Caco-2 (cell line): ENCODE data around the gene LHFPL3. TPM values are rescaled to one million over a fixed set of nuclear protein-coding genes. Genes with fewer than 3 reads are reported as not detected.

Experiments
- BruUV-seq: library from RNA; stranded (reverse); fragments of 400-500 nt; replicated peaks from 2 replicates; lab custom pipeline; 2021; lab: Mats Ljungman, UMichigan
- CTCF ChIA-PET: fragments of 300-600 bp; sonication (Branson Sonifier 250); formaldehyde crosslinking; loops from one replicate; lab custom pipeline; 2022; ENCODE audit warnings: antibody characterized with exemption; lab: Charles Lee
- POLR2A ChIA-PET: fragments of 300-600 bp; sonication (Branson Sonifier 250); formaldehyde crosslinking; loops from one replicate; lab custom pipeline; 2022; ENCODE audit warnings: antibody characterized with exemption; lab: Charles Lee
- DNase-seq, 2 experiments: peaks; one replicate each; pipeline versions ENCODE4 v3.0.0 to v3.0.0-alpha.2; 2020 to 2022
- H3K27me3 ChIP-seq: replicated peaks from 2 replicates; pipeline ENCODE4 v1.6.0; 2011; ENCODE audit warnings: low read length; ENCODE audit not compliant: control insufficient read depth, insufficient read depth
- H3K36me3 ChIP-seq: 2 replicates; pipeline ENCODE4 v1.5.1; 2011; ENCODE audit warnings: low read length; ENCODE audit not compliant: control insufficient read depth, insufficient read depth
- H3K4me1 ChIP-seq: fragments of 250-450 bp; sonication (Bioruptor Pico); 2 replicates; pipeline ENCODE4 v1.5.1; 2020; ENCODE audit warnings: mild to moderate bottlenecking
- H3K4me3 ChIP-seq: 2 replicates; pipeline ENCODE4 v1.5.1; 2011; ENCODE audit warnings: low read depth, mild to moderate bottlenecking, control low read depth, low read length
- H3K9me3 ChIP-seq: fragments of 250-450 bp; sonication (Bioruptor Pico); 2 replicates; pipeline ENCODE4 v1.5.1; 2020; ENCODE audit warnings: mild to moderate bottlenecking, moderate library complexity
- H3K27ac Mint-ChIP-seq: one replicate; pipeline ENCODE4 v1.8.0; 2022; ENCODE audit warnings: mixed read lengths; ENCODE audit not compliant: unreplicated experiment
- H3K27me3 Mint-ChIP-seq: one replicate; pipeline ENCODE4 v1.8.0; 2022; ENCODE audit warnings: mixed read lengths; ENCODE audit not compliant: insufficient read depth, unreplicated experiment
- H3K36me3 Mint-ChIP-seq: one replicate; pipeline ENCODE4 v1.8.0; 2022; ENCODE audit warnings: mild to moderate bottlenecking, mixed read lengths; ENCODE audit not compliant: insufficient read depth, unreplicated experiment
- H3K4me1 Mint-ChIP-seq: one replicate; pipeline ENCODE4 v1.8.0; 2022; ENCODE audit warnings: low read depth, mixed read lengths; ENCODE audit not compliant: unreplicated experiment
- H3K4me3 Mint-ChIP-seq: one replicate; pipeline ENCODE4 v1.8.0; 2022; ENCODE audit warnings: mild to moderate bottlenecking, moderate library complexity, mixed read lengths; ENCODE audit not compliant: unreplicated experiment
- H3K9me3 Mint-ChIP-seq: one replicate; pipeline ENCODE4 v1.8.0; 2022; ENCODE audit warnings: mixed read lengths; ENCODE audit not compliant: unreplicated experiment
- intact Hi-C: fragments of 100-400 bp; cut with micrococcal nuclease; formaldehyde crosslinking; loops from one replicate; pipeline ENCODE4 v1.10.0; 2022; ENCODE audit not compliant: unreplicated experiment
- total RNA-seq: library from RNA; stranded (reverse); gene quantifications from 2 replicates; pipeline ENCODE4 v1.2.3, GENCODE V29; 2022
- TF ChIP-seq, protein P1 (sequence below), 2 experiments: fragments of 200-600 bp in 1 of 2; IDR thresholded peaks; 1 replicate in 1 of 2; 2 replicates in 1 of 2; pipeline versions ENCODE4 v1.5.1 to v1.8.0; 2011 to 2022; ENCODE audit warnings: antibody characterized with exemption in 1 of 2, control low read depth in 1 of 2, inconsistent platforms in 1 of 2, low read depth in 1 of 2, low read length in 1 of 2, mild to moderate bottlenecking in 1 of 2, moderate library complexity in 1 of 2; ENCODE audit not compliant: insufficient read depth in 1 of 2, severe bottlenecking in 1 of 2, unreplicated experiment in 1 of 2

The LHFPL3 gene
- total RNA-seq, 1 experiment from 2014 or later = not detected

DNA sequence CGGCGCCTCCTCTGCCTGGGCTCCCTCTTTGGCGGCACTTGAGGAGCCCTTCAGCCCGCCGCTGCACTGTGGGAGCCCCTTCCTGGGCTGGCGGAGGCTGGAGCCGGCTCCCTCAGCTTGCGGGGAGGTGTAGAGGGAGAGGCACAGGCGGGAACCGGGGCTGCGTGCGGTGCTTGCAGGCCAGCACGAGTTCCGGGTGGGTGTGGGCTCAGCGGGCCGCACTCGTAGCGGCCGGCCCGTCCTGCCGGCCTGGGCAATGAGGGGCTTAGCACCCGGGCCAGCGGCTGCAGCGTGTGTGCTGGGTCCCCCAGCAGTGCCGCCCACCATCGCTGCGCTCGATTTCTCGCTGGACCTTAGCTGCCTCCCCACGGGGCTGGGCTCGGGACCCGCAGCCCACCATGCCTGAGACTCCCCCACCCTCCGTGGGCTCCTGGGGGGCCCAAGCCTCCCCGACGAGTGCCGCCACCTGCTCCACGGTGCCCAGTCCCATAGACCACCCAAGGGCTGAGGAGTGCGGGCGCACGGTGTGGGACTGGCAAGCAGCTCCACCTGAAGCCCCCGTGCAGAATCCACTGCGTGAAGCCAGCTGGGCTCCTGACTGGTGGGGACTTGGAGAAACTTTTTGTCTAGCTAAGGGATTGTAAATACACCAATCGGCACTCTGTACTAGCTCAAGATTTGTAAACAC lies 611.8 kb downstream of the LHFPL3 start:
- BruUV-seq = no TSS peak
- TF ChIP-seq, protein P1, sequence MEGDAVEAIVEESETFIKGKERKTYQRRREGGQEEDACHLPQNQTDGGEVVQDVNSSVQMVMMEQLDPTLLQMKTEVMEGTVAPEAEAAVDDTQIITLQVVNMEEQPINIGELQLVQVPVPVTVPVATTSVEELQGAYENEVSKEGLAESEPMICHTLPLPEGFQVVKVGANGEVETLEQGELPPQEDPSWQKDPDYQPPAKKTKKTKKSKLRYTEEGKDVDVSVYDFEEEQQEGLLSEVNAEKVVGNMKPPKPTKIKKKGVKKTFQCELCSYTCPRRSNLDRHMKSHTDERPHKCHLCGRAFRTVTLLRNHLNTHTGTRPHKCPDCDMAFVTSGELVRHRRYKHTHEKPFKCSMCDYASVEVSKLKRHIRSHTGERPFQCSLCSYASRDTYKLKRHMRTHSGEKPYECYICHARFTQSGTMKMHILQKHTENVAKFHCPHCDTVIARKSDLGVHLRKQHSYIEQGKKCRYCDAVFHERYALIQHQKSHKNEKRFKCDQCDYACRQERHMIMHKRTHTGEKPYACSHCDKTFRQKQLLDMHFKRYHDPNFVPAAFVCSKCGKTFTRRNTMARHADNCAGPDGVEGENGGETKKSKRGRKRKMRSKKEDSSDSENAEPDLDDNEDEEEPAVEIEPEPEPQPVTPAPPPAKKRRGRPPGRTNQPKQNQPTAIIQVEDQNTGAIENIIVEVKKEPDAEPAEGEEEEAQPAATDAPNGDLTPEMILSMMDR (IDR thresholded peaks at IDR 0.05; ENCODE audit: insufficient read depth in 1 of 2, low read depth in 1 of 2, low read length in 1 of 2, severe bottlenecking in 1 of 2, unreplicated experiment in 1 of 2) = no peak
- Mint-ChIP-seq H3K27ac (no peak overlapping the region), H3K4me1 (peaks cover 7% of the 10 kb centered on the region), H3K36me3 (no peaks in the 10 kb centered on the region), H3K4me3 (no peak overlapping the region), H3K9me3 (peaks cover 10% of the 10 kb centered on the region), H3K27me3 (no peaks in the 10 kb centered on the region)
- Histone ChIP-seq H3K4me1 (peaks cover 22% of the 10 kb centered on the region), H3K4me3 (no peak overlapping the region), H3K27me3 (no peaks in the 10 kb centered on the region), H3K36me3 (no peaks in the 10 kb centered on the region), H3K9me3 (no peaks in the 10 kb centered on the region)
- intact Hi-C loops = no loop called here
- DNase-seq = no peak
- ChIA-PET POLR2A (no interaction called here), CTCF (interaction anchor here (0.6 kb wide), 1 partner anchor 153 kb away, joined by 3 read pairs; no protein-coding TSS in a partner anchor)

DNA sequence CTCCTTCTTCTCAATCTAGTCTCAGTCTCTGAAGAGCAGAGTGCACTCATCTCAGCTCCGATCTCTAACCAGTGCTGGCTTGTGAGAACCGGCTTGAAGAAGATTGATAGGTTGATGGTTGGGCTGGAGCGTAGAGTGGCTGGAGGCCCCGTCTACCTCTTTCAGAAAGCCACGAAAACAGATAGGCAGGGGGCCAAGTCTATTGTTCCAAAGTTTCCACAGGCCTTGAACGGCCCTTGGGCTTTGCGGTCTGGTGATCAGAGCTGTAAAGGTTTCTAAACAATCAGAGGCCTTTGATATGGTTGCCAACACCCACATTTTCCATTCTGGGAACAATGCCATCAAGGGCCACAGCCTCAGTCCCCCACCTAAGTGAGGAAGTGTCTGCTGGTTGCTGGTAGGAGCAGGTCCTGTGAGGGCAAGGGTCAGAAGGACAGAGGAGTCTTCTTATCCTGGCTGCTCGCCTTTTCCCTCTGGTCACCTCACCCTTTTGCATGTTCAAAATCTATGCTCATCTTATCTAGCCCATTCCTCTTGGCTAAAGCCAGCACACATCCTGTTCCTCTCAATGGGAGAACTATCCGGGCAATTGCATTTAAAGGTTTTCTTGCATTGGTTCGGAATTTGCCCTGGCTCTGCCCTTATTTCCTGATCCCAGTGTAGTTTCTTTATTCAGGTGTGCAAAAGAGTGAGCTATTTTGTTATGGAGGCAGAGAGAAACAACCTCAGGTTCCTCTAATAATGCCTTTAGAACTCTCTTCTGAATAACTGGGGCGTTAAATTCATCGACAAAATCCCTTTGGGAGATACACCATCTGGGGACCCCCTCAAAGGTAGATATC lies 615.3 kb downstream of the LHFPL3 start:
- no peak overlapping the region for H3K4me3 ChIP-seq
- TF ChIP-seq, protein P1 (IDR thresholded peaks at IDR 0.05; ENCODE audit: insufficient read depth in 1 of 2, low read depth in 1 of 2, low read length in 1 of 2, severe bottlenecking in 1 of 2, unreplicated experiment in 1 of 2) = no peak
- no peaks in the 10 kb centered on the region for H3K36me3 ChIP-seq
- Mint-ChIP-seq H3K36me3 (no peaks in the 10 kb centered on the region), H3K9me3 (peaks cover 10% of the 10 kb centered on the region), H3K27ac (peak overlapping the region; percentile 82), H3K4me3 (no peak overlapping the region), H3K27me3 (no peaks in the 10 kb centered on the region), H3K4me1 (peaks cover 7% of the 10 kb centered on the region)
- no peaks in the 10 kb centered on the region for H3K27me3 ChIP-seq
- peak; percentile 13 to 79 for DNase-seq
- intact Hi-C loops = no loop called here
- no TSS peak for BruUV-seq
- CTCF ChIA-PET = interaction anchor here (0.7 kb wide), 1 partner anchor 60 kb away, joined by 3 read pairs; no protein-coding TSS in a partner anchor
- POLR2A ChIA-PET = no interaction called here
- H3K4me1 ChIP-seq = peaks cover 23% of the 10 kb centered on the region
- H3K9me3 ChIP-seq = no peaks in the 10 kb centered on the region

DNA sequence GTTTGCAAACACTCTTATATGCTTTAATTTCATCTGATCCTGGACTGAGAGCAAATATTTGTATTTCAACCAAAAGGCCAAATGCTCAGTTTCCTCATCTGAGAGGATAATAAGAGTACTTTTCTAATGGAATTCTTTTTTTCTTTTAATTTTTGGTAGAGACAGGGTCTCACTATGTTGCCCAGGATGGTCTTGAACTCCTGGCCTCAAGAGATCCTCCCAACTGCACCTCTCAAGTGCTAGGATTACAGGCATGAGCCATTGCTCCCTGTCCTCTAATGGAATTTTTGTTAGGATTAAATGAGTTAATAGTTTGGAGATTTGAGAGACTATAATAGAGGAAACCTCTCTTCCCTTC lies 617.2 kb downstream of the LHFPL3 start:
- Mint-ChIP-seq H3K36me3 (no peaks in the 10 kb centered on the region), H3K9me3 (peaks cover 10% of the 10 kb centered on the region), H3K4me1 (peaks cover 7% of the 10 kb centered on the region), H3K27me3 (no peaks in the 10 kb centered on the region), H3K27ac (no peak overlapping the region), H3K4me3 (no peak overlapping the region)
- no peaks in the 10 kb centered on the region for H3K9me3 ChIP-seq
- TF ChIP-seq, protein P1 (IDR thresholded peaks at IDR 0.05; ENCODE audit: insufficient read depth in 1 of 2, low read depth in 1 of 2, low read length in 1 of 2, severe bottlenecking in 1 of 2, unreplicated experiment in 1 of 2) = no peak
- DNase-seq = no peak
- H3K36me3 ChIP-seq = no peaks in the 10 kb centered on the region
- H3K4me3 ChIP-seq = no peak overlapping the region
- POLR2A ChIA-PET = no interaction called here
- H3K4me1 ChIP-seq = peaks cover 23% of the 10 kb centered on the region
- intact Hi-C loops = no loop called here
- H3K27me3 ChIP-seq = no peaks in the 10 kb centered on the region
- no TSS peak for BruUV-seq
- CTCF ChIA-PET = no interaction called here
